A549 treated with DMSO at 1 μM for 4 hours (cell line): ENCODE data around the gene TRIM54. TPM values are rescaled to one million over a fixed set of nuclear protein-coding genes. Genes with fewer than 3 reads are reported as not detected.

ENCODE experiments used
- total RNA-seq: library from RNA; stranded (reverse); fragments of 200-300 nt; extraction: Qiagen RNA extraction; gene quantifications from 5 replicates; pipeline ENCODE4 v1.2.3, GENCODE V29; 2022; ENCODE audit warnings: low read depth

Gene TRIM54
- 0.33 to 0.73 TPM (median 0.46 TPM) in 5 replicates for total RNA-seq

GRCh38 chr2:27281855-27282559, at the start of gene TRIM54:
TRIM54 (plus strand) TSS chr2:27282429; CDS start chr2:27282732, 303 bp downstream.

DNA sequence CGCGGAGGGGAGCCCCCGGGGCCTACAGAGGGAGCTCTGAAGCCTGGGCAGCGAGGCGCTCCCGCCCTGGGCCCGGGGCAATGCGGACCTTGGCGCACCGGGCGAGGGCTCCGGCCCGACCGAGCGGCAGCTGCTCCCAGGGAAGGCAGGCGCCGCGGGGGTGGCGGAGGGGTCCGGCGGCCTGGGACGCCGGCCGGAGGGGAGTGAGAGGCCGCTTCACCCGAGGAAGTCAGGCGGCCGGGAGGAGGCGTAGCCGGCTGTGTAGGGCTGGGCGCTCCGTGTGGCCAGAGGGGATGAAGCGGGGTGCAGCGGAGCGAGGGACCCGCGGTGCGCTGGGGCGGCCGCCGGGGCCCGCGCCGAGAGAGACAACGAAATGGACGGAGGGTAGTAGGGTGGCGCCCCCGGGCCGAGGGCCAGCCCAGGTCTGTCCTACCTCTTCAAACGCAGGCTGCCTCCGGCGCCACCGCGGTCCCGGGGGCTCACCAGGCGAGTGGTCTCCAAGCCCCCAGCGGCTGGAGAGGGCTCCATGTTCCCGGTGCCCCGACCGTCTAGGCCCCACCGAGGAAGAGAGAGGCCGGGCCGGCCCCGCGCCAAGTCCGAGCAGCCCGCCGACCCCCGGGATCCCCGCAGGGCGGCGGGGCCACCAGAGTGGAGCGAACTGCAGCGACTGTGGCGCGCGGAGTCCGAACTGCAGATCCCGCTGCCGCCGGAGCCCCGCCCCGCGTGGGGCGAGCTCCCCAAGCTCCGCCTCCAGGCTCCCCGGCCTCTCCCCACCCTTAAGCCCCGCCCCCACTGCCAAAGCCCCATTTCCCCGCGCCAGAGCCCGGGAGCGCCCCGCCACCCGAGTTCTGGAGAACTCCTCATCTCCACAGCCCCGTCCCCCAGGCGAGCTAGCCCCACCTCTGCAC, 19.6 kb upstream of the TRIM54 start, which contains the start of gene SLC30A3:
SLC30A3 (minus strand) TSS at position 669 of the 908 bp plus-strand sequence; CDS start at position 528, 141 bp downstream.

GRCh38 chr2:27275211-27276150, 6.7 kb upstream of the TRIM54 start, which contains the start of gene DNAJC5G:
DNAJC5G (plus strand) TSS chr2:27275433; CDS start chr2:27276729, 1,296 bp downstream.

DNA sequence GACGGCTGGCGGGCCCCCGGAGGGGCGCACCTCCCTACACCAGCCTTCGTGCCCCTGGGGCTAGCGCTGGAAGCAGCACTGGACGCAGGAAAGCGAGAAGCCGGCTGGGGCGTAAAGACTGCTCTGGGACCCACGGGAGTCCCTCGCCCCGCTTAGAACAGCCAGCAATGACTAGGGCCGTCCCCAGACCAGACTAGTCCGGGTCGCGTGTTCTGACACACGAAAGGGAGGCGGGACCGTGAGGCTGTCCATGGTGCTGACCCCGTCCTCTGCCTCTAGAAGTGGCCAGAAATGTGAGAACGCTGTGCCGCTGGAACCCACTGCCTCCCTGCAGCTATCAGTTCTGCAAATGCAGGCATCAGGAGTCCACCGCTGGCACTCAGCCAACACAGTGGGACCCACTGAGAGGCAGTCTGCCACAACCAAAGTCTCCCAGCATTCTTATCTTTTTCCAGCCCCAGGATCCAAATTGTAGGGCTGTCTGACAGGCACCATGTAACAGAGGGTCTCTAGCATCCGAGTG, 26.2 kb downstream of the TRIM54 start, which contains the start of gene UCN:
UCN (minus strand) TSS at position 87 of the 523 bp plus-strand sequence. CDS start 550 bp downstream, outside the sequence.

DNA sequence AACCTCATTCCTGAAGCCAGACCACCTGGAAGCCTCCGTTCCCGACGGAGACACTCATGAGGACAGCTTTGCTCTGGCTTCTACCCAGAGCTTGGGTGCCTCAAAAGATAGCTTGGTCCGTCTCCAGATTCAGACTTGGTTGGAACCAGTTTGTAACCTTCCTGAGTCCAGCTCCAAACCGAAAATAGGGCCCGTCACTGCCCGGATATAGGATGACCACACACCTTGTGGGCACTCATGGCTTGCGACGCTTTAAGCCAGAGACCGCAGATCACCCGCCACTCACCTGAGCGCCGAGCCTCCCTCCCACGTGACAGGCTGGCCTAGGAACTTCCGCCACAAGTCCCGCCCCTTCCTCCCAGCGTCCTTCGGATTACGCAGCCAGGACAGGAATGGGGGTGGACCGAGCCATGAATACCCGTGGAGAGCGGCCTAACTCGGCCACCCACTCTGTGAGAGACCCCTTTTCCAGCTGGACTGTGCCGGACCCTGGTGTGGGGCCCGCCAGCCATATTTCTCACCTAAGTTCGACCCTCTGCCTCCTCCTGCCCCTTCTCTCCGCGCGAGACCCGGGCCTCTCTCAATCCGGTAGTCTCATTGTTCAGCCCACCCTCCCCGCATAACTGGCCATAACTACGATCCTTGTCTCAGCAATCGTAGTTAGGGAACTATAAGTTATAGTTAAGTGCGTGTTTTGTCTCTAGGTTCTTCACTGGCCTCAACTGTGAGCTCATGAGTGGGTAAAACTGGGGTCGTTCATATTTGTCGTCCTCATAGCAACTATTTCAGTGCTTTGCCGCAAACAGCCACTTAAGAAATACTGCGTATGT, 40.8 kb downstream of the TRIM54 start, which contains the start of gene MPV17:
MPV17 (minus strand) TSS at position 332 of the 830 bp plus-strand sequence. CDS start 580 bp downstream, outside the sequence.

GRCh38 chr2:27356382-27357181, 74.4 kb downstream of the TRIM54 start, which contains the start of gene GTF3C2:
GTF3C2 (minus strand) TSS chr2:27356764; CDS start chr2:27343554, 13,210 bp downstream.

Other genes starting within 250 kb of the TRIM54 start
- gene TMEM214, start 249.5 kb upstream of the TRIM54 start, total RNA-seq = 56.4 to 74.7 TPM (median 70.4 TPM) in 5 replicates
- 29.8 to 36.7 TPM (median 32.2 TPM) in 5 replicates for gene AGBL5, start 230.8 kb upstream of the TRIM54 start, total RNA-seq
- 523 to 646 TPM (median 548 TPM) in 5 replicates for gene OST4, start 210.8 kb upstream of the TRIM54 start, total RNA-seq
- gene EMILIN1, start 203.8 kb upstream of the TRIM54 start, total RNA-seq = 0.23 to 0.46 TPM (median 0.31 TPM) in 4 of 5 replicates, not detected in the other
- 7.3 to 10.5 TPM (median 8.9 TPM) in 5 replicates for gene KHK, start 195.7 kb upstream of the TRIM54 start, total RNA-seq
- gene CGREF1, start 163.3 kb upstream of the TRIM54 start, total RNA-seq = 7.0 to 8.3 TPM (median 7.9 TPM) in 5 replicates
- gene ABHD1, start 158.6 kb upstream of the TRIM54 start, total RNA-seq = 1.1 to 2.3 TPM (median 1.6 TPM) in 5 replicates
- gene PREB, start 147.8 kb upstream of the TRIM54 start, total RNA-seq = 46.9 to 72.9 TPM (median 65.1 TPM) in 5 replicates
- gene PRR30, start 143.0 kb upstream of the TRIM54 start, total RNA-seq = not detected in 5 replicates
- gene TCF23, start 133.4 kb upstream of the TRIM54 start, total RNA-seq = not detected in 5 replicates
- 209 to 221 TPM (median 218 TPM) in 5 replicates for gene ATRAID, start 70.4 kb upstream of the TRIM54 start, total RNA-seq
- gene SLC5A6, start 70.2 kb upstream of the TRIM54 start, total RNA-seq = 69.7 to 82.2 TPM (median 72.3 TPM) in 5 replicates
- gene CAD, start 65.1 kb upstream of the TRIM54 start, total RNA-seq = 55.3 to 75.8 TPM (median 62.5 TPM) in 5 replicates
- gene SLC30A3, start 19.4 kb upstream of the TRIM54 start, total RNA-seq = 3.2 to 4.9 TPM (median 3.7 TPM) in 5 replicates
- not detected in 5 replicates for gene DNAJC5G, start 7.0 kb upstream of the TRIM54 start, total RNA-seq
- gene UCN, start 26.0 kb downstream of the TRIM54 start, total RNA-seq = 0.55 to 2.6 TPM (median 1.8 TPM) in 5 replicates
- gene MPV17, start 40.7 kb downstream of the TRIM54 start, total RNA-seq = 81.3 to 103 TPM (median 91.7 TPM) in 5 replicates
- gene GTF3C2, start 74.3 kb downstream of the TRIM54 start, total RNA-seq = 62.4 to 67.5 TPM (median 64.5 TPM) in 5 replicates
- 47.8 to 65.5 TPM (median 62.2 TPM) in 5 replicates for gene EIF2B4, start 87.9 kb downstream of the TRIM54 start, total RNA-seq
- gene SNX17, start 88.2 kb downstream of the TRIM54 start, total RNA-seq = 140 to 146 TPM (median 141 TPM) in 5 replicates
- 11.6 to 14.4 TPM (median 13.7 TPM) in 5 replicates for gene ZNF513, start 98.3 kb downstream of the TRIM54 start, total RNA-seq
- gene PPM1G, start 127.2 kb downstream of the TRIM54 start, total RNA-seq = 162 to 187 TPM (median 174 TPM) in 5 replicates
- 125 to 146 TPM (median 134 TPM) in 5 replicates for gene NRBP1, start 146.2 kb downstream of the TRIM54 start, total RNA-seq
- 0.43 to 1.4 TPM (median 0.75 TPM) in 5 replicates for gene KRTCAP3, start 160.0 kb downstream of the TRIM54 start, total RNA-seq
- 7.4 to 13.1 TPM (median 9.8 TPM) in 5 replicates for gene IFT172, start 207.3 kb downstream of the TRIM54 start, total RNA-seq
- 3.3 to 5.0 TPM (median 4.2 TPM) in 5 replicates for gene FNDC4, start 212.8 kb downstream of the TRIM54 start, total RNA-seq
- 0.13 to 0.62 TPM (median 0.27 TPM) in 5 replicates for gene GCKR, start 214.4 kb downstream of the TRIM54 start, total RNA-seq